HepG2 (cell line): ENCODE data around the gene VAV2. TPM values are rescaled to one million over a fixed set of nuclear protein-coding genes. Genes with fewer than 3 reads are reported as not detected.

Experiments used
- ISX ChIP-seq: sonication (generic); formaldehyde crosslinking; conservative IDR thresholded peaks from 2 replicates; pipeline ENCODE4 v1.5.0; 2020; ENCODE audit warnings: missing genetic modification reagents
- MYNN ChIP-seq: sonication (generic); formaldehyde crosslinking; IDR thresholded peaks from 2 replicates; pipeline ENCODE4 v1.4.0; 2020; ENCODE audit warnings: mild to moderate bottlenecking, low read depth, missing genetic modification reagents
- SAP130 ChIP-seq: IDR thresholded peaks from 2 replicates; pipeline ENCODE4 v1.6.1; 2016; ENCODE audit warnings: low read depth
- ZMYM3 ChIP-seq: sonication (generic); formaldehyde crosslinking; IDR thresholded peaks from 2 replicates; pipeline ENCODE4 v1.5.1; 2020; ENCODE audit warnings: mild to moderate bottlenecking, missing genetic modification reagents
- ZNF432 ChIP-seq: sonication (generic); formaldehyde crosslinking; IDR thresholded peaks from 2 replicates; pipeline ENCODE4 v1.5.0; 2020; ENCODE audit warnings: missing genetic modification reagents, mild to moderate bottlenecking, borderline replicate concordance
- ZNF574 ChIP-seq: sonication (generic); formaldehyde crosslinking; IDR thresholded peaks from 2 replicates; pipeline ENCODE4 v1.4.0; 2020; ENCODE audit warnings: missing genetic modification reagents
- ZNF609 ChIP-seq: sonication (generic); formaldehyde crosslinking; IDR thresholded peaks from 2 replicates; pipeline ENCODE4 v1.4.0; 2020; ENCODE audit warnings: mild to moderate bottlenecking, missing genetic modification reagents, borderline replicate concordance
- polyA plus RNA-seq, 8 experiments: library from polyadenylated mRNA; depleted of rRNA in 3 of 8; stranded (reverse) in 7 of 8; unstranded in 1 of 8; fragments of >200 nt; fragmentation: Illumina TruSeq in 4 of 8; extraction: Trizol in 4 of 8; gene quantifications; 2 replicates each; pipeline versions ENCODE4 v1.2.1 to v1.2.3, GENCODE V29; 2011 to 2016; ENCODE audit warnings: low read depth in 4 of 8, missing spikeins in 1 of 8, mixed read lengths in 1 of 8; ENCODE audit not compliant: insufficient read depth in 1 of 8
- total RNA-seq, 5 experiments: library from RNA; depleted of rRNA; stranded (reverse); fragments of >200 nt; fragmentation: Illumina TruSeq; extraction: Trizol; gene quantifications; 2 replicates each; pipeline ENCODE4 v1.2.3, GENCODE V29; 2016; ENCODE audit warnings: low read depth in 1 of 5
- TF ChIP-seq, protein P1 (sequence below): sonication (generic); formaldehyde crosslinking; IDR thresholded peaks from 2 replicates; pipeline ENCODE4 v1.5.1; 2020; ENCODE audit warnings: missing genetic modification reagents, mild to moderate bottlenecking, borderline replicate concordance
- TF ChIP-seq, protein P2 (sequence below): sonication (generic); formaldehyde crosslinking; IDR thresholded peaks from 2 replicates; pipeline ENCODE4 v1.5.0; 2020; ENCODE audit warnings: missing genetic modification reagents
- TF ChIP-seq, protein P3 (sequence below): sonication (generic); formaldehyde crosslinking; conservative IDR thresholded peaks from 2 replicates; pipeline ENCODE4 v1.4.0; 2020; ENCODE audit warnings: missing genetic modification reagents
- TF ChIP-seq, protein P4 (sequence below): sonication (generic); formaldehyde crosslinking; IDR thresholded peaks from 2 replicates; pipeline ENCODE4 v1.4.0; 2020; ENCODE audit warnings: mild to moderate bottlenecking, missing genetic modification reagents

The VAV2 gene
- total and polyA plus RNA-seq, 2 of the 13 experiments (the other 11 are each of a cell fraction or from before 2014, with no cell fraction given): 22.5 to 22.9 TPM

DNA sequence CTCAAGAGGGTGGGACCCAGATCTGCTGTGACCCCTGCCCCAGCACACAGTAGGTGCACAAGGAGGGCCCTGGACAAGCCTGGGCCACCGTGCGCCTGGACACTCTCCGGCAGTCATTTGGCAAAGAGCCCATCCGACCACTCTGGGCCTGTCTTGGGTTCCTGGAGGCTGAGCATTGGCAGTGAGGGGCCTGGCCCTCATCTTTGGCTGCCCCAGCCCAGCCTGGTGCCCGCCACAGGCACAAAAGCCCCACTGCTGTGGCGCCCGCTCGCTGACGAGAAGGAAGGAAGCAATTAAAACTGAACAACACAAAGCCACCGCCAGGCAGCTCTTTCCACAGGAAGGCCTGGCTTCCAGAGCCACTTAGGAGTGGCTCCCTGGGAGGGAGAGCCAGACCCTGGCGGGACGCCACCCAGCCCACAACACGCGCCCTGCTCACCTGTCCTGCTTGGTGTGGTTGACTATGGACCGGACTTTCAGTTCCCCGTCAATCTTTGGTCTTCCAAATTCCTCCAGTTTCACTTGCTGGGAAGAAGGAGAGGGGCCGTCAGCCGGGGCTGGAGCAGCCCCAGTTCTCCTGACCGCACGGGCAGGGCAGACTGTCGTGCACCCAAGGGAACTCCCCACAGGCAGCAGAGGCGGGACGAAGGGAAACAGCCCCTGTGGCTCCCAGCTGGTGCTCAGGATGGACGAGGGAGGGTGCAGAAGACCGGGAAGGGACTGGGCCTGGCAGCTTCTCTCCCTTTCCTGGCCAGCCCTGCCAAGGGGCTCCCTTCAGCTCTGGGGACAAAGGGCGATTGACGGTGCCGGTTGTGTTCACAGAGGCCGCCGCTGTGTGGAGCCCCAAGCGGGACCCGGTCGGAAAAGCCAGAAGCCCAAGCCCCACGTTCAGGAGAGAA lies 203.1 kb downstream of the VAV2 start (continued):
- TF ChIP-seq, protein P1, sequence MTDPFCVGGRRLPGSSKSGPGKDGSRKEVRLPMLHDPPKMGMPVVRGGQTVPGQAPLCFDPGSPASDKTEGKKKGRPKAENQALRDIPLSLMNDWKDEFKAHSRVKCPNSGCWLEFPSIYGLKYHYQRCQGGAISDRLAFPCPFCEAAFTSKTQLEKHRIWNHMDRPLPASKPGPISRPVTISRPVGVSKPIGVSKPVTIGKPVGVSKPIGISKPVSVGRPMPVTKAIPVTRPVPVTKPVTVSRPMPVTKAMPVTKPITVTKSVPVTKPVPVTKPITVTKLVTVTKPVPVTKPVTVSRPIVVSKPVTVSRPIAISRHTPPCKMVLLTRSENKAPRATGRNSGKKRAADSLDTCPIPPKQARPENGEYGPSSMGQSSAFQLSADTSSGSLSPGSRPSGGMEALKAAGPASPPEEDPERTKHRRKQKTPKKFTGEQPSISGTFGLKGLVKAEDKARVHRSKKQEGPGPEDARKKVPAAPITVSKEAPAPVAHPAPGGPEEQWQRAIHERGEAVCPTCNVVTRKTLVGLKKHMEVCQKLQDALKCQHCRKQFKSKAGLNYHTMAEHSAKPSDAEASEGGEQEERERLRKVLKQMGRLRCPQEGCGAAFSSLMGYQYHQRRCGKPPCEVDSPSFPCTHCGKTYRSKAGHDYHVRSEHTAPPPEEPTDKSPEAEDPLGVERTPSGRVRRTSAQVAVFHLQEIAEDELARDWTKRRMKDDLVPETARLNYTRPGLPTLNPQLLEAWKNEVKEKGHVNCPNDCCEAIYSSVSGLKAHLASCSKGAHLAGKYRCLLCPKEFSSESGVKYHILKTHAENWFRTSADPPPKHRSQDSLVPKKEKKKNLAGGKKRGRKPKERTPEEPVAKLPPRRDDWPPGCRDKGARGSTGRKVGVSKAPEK (CRISPR knock-in tag): no peak
- TF ChIP-seq ZMYM3 (no peak), ISX (no peak), ZNF432 (CRISPR knock-in tag) (no peak), ZNF574 (CRISPR knock-in tag) (peak; percentile 54), MYNN (CRISPR knock-in tag) (no peak), SAP130 (CRISPR knock-in tag) (peak; percentile 48), ZNF609 (CRISPR knock-in tag) (peak; percentile 57; the same call in 1 of the 2 replicates)
- TF ChIP-seq, protein P2, sequence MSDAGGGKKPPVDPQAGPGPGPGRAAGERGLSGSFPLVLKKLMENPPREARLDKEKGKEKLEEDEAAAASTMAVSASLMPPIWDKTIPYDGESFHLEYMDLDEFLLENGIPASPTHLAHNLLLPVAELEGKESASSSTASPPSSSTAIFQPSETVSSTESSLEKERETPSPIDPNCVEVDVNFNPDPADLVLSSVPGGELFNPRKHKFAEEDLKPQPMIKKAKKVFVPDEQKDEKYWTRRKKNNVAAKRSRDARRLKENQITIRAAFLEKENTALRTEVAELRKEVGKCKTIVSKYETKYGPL (CRISPR knock-in tag): no peak
- TF ChIP-seq, protein P3, sequence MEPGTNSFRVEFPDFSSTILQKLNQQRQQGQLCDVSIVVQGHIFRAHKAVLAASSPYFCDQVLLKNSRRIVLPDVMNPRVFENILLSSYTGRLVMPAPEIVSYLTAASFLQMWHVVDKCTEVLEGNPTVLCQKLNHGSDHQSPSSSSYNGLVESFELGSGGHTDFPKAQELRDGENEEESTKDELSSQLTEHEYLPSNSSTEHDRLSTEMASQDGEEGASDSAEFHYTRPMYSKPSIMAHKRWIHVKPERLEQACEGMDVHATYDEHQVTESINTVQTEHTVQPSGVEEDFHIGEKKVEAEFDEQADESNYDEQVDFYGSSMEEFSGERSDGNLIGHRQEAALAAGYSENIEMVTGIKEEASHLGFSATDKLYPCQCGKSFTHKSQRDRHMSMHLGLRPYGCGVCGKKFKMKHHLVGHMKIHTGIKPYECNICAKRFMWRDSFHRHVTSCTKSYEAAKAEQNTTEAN (CRISPR knock-in tag): no peak
- TF ChIP-seq, protein P4, sequence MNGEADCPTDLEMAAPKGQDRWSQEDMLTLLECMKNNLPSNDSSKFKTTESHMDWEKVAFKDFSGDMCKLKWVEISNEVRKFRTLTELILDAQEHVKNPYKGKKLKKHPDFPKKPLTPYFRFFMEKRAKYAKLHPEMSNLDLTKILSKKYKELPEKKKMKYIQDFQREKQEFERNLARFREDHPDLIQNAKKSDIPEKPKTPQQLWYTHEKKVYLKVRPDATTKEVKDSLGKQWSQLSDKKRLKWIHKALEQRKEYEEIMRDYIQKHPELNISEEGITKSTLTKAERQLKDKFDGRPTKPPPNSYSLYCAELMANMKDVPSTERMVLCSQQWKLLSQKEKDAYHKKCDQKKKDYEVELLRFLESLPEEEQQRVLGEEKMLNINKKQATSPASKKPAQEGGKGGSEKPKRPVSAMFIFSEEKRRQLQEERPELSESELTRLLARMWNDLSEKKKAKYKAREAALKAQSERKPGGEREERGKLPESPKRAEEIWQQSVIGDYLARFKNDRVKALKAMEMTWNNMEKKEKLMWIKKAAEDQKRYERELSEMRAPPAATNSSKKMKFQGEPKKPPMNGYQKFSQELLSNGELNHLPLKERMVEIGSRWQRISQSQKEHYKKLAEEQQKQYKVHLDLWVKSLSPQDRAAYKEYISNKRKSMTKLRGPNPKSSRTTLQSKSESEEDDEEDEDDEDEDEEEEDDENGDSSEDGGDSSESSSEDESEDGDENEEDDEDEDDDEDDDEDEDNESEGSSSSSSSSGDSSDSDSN: peak; percentile 82
